K562 (cell line): ENCODE data around the gene PACS1. TPM values are rescaled to one million over a fixed set of nuclear protein-coding genes. Genes with fewer than 3 reads are reported as not detected.

ENCODE experiments used
- AFF4 ChIP-seq: sonication (generic); formaldehyde crosslinking; IDR thresholded peaks from 2 replicates; pipeline ENCODE4 v1.8.0; 2023; ENCODE audit warnings: mild to moderate bottlenecking, missing genetic modification reagents
- ATF2 ChIP-seq: sonication (generic); formaldehyde crosslinking; IDR thresholded peaks from 2 replicates; pipeline ENCODE4 v1.8.1; 2022; ENCODE audit warnings: missing genetic modification reagents
- ETS1 ChIP-seq: conservative IDR thresholded peaks from 2 replicates; pipeline ENCODE4 v1.6.1; 2011; ENCODE audit warnings: low read depth, mild to moderate bottlenecking, low read length; ENCODE audit not compliant: control insufficient read depth
- FIP1L1 ChIP-seq: fragments of 200-400 bp; formaldehyde crosslinking; IDR thresholded peaks from 2 replicates; pipeline ENCODE4 v1.6.1; 2018; ENCODE audit warnings: mild to moderate bottlenecking, low read depth, low read length; ENCODE audit not compliant: poor library complexity, severe bottlenecking
- GTF2B ChIP-seq: IDR thresholded peaks from 2 replicates; pipeline ENCODE4 v1.6.1; 2011; ENCODE audit not compliant: insufficient read length; ENCODE audit errors: extremely low read depth
- NFIC ChIP-seq: fragments of 450-650 bp; IDR thresholded peaks from 2 replicates; pipeline ENCODE4 v1.6.1; 2017; ENCODE audit warnings: mild to moderate bottlenecking, inconsistent platforms
- RBM22 ChIP-seq: fragments of 200-400 bp; formaldehyde crosslinking; IDR thresholded peaks from 2 replicates; pipeline ENCODE4 v1.6.1; 2018; ENCODE audit warnings: low read length, low read depth; ENCODE audit not compliant: poor library complexity, severe bottlenecking
- STAT5A ChIP-seq: IDR thresholded peaks from 2 replicates; pipeline ENCODE4 v1.6.1; 2012; ENCODE audit warnings: low read length, inconsistent platforms, borderline replicate concordance
- ZBTB7A ChIP-seq: IDR thresholded peaks from 2 replicates; pipeline ENCODE4 v1.6.1; 2011; ENCODE audit warnings: low read depth, mild to moderate bottlenecking, low read length, moderate library complexity, borderline replicate concordance; ENCODE audit not compliant: control insufficient read depth
- ZFP36 ChIP-seq: fragments of 150-350 bp; IDR thresholded peaks from 2 replicates; pipeline ENCODE4 v1.6.1; 2018; ENCODE audit warnings: low read length, low read depth; ENCODE audit not compliant: partially characterized antibody
- ZMIZ1 ChIP-seq, 2 experiments: fragments of 150-350 bp in 1 of 2; IDR thresholded peaks; 2 replicates each; pipeline ENCODE4 v1.6.1; 2012 to 2016; ENCODE audit warnings: low read depth in 2 of 2, low read length in 2 of 2, mild to moderate bottlenecking in 1 of 2, moderate library complexity in 1 of 2
- ZNF253 ChIP-seq: fragments of 250-450 bp; sonication (Bioruptor Pico); conservative IDR thresholded peaks from 2 replicates; pipeline ENCODE4 v1.6.1; 2021; ENCODE audit warnings: mild to moderate bottlenecking
- ZNF764 ChIP-seq: fragments of 250-450 bp; sonication (Bioruptor Pico); IDR thresholded peaks from 2 replicates; pipeline ENCODE4 v1.4.0; 2020; ENCODE audit warnings: low read depth, mild to moderate bottlenecking, moderate library complexity
- ZNF79 ChIP-seq: fragments of 250-450 bp; sonication (Bioruptor Pico); IDR thresholded peaks from 2 replicates; pipeline ENCODE4 v1.4.0; 2020; ENCODE audit warnings: low read depth, mild to moderate bottlenecking, moderate library complexity
- polyA plus RNA-seq, 8 experiments: library from polyadenylated mRNA; depleted of rRNA in 4 of 8; stranded (reverse) in 5 of 8; unstranded in 3 of 8; fragments of >200 nt; fragmentation: Nextera tagmentation in 2 of 8; fragmentation: Illumina TruSeq in 1 of 8; extraction: Ambion mirVana in 2 of 8; extraction: Trizol in 1 of 8; gene quantifications; 2 replicates each; pipeline versions ENCODE4 v1.2.1 to v1.2.3, GENCODE V29; 2011 to 2014; ENCODE audit warnings: inconsistent platforms in 1 of 8, missing spikeins in 1 of 8
- total RNA-seq, 7 experiments: library from RNA; depleted of rRNA in 6 of 7; stranded (reverse); fragments of >200 nt in 6 of 7; fragmentation: Illumina TruSeq in 2 of 7; extraction: Trizol in 2 of 7; gene quantifications; 2 replicates each; pipeline versions ENCODE4 v1.2.1 to v1.2.3, GENCODE V29; 2011 to 2021; ENCODE audit warnings: low replicate concordance in 1 of 7

PACS1 gene
- total and polyA plus RNA-seq, 9 of the 15 experiments (the other 6 are each of a cell fraction or from before 2014, with no cell fraction given), result 0.34 to 28.1 (median 8.5) TPM

GRCh38 chr11:66112041-66112491 is 42.0 kb downstream of the PACS1 start (continued):
- TF ChIP-seq AFF4 (CRISPR knock-in tag) (no peak), ETS1 (no peak), RBM22 (no peak), GTF2B (no peak), ZNF253 (CRISPR knock-in tag) (no peak), ZFP36 (peak; percentile 64), ZBTB7A (no peak), ZNF79 (CRISPR knock-in tag) (no peak), ZNF764 (no peak), FIP1L1 (no peak), ZMIZ1 (IDR thresholded peaks at IDR 0.05; ENCODE audit: low read depth in 2 of 2, low read length in 2 of 2) (no peak), STAT5A (peak; percentile 12; the same call in 1 of the 2 replicates), NFIC (no peak), ATF2 (CRISPR knock-in tag) (no peak)
